Small intestine (tissue), 7 donors: ENCODE results near the gene NCKAP5. TPM values are rescaled to one million over a fixed set of nuclear protein-coding genes. Genes with fewer than 3 reads are reported as not detected.

ENCODE experiments used
- DNase-seq, 2 donors: peaks; one replicate each; pipeline versions ENCODE4 v3.0.0 to v3.0.0-alpha.2; 2013
- FAIRE-seq: peaks from 2 replicates; lab custom pipeline; 2012; peaks lifted over from hg19 to GRCh38; lab: Jason Lieb, UNC
- H3K27ac ChIP-seq, 3 donors: one replicate each; pipeline ENCODE4 v1.5.1; 2013; ENCODE audit warnings: low read length in 2 of 3, mild to moderate bottlenecking in 2 of 3, control low read depth in 1 of 3, inconsistent platforms in 1 of 3, low read depth in 1 of 3, moderate library complexity in 1 of 3
- H3K27me3 ChIP-seq, 3 donors: one replicate each; pipeline ENCODE4 v1.6.1; 2013; ENCODE audit warnings: low read length in 3 of 3, inconsistent platforms in 1 of 3; ENCODE audit not compliant: control insufficient read depth in 3 of 3, insufficient read depth in 3 of 3
- H3K36me3 ChIP-seq, 3 donors: one replicate each; pipeline ENCODE4 v1.6.1; 2013; ENCODE audit warnings: low read length in 3 of 3, inconsistent platforms in 1 of 3, low read depth in 1 of 3, mild to moderate bottlenecking in 1 of 3, moderate library complexity in 1 of 3; ENCODE audit not compliant: control insufficient read depth in 3 of 3, insufficient read depth in 2 of 3
- H3K4me1 ChIP-seq, 3 donors: one replicate each; pipeline ENCODE4 v1.6.1; 2013; ENCODE audit warnings: low read length in 2 of 3, inconsistent platforms in 1 of 3, low read depth in 1 of 3, mild to moderate bottlenecking in 1 of 3, moderate library complexity in 1 of 3; ENCODE audit not compliant: control insufficient read depth in 3 of 3, insufficient read depth in 2 of 3
- H3K4me3 ChIP-seq, 3 donors: one replicate each; pipeline ENCODE4 v1.5.1; 2013; ENCODE audit warnings: low read length in 3 of 3, control low read depth in 1 of 3, inconsistent platforms in 1 of 3, low read depth in 1 of 3, mild to moderate bottlenecking in 1 of 3, moderate library complexity in 1 of 3
- H3K9me3 ChIP-seq, 2 donors: one replicate each; pipeline ENCODE4 v1.6.1; 2013; ENCODE audit warnings: low read depth in 1 of 2, low read length in 1 of 2; ENCODE audit not compliant: control insufficient read depth in 2 of 2, insufficient read depth in 1 of 2
- WGBS, 3 donors: extraction: QIAGEN DNeasy Blood & Tissue Kit; methylation state at CpG; one replicate each; pipeline ENCODE4 v1.1.7; 2013; 5-methylcytosine and 5-hydroxymethylcytosine counted together
- polyA plus RNA-seq, 4 donors: library from polyadenylated mRNA; stranded (reverse) in 3 of 4; unstranded in 1 of 4; fragments of 200-250 nt in 3 of 4; fragments of 120-200 nt in 1 of 4; gene quantifications; one replicate each; pipeline versions ENCODE4 v1.2.1 to v1.2.3, GENCODE V29; 2013
- donor health status: healthy with polysubstance abuse.
- donor health status: control.
- donor health status: control.
- donor health status: Bipolar disorder and iron deficiency.
- donor health status: healthy.

The NCKAP5 gene
- polyA plus RNA-seq, 4 donors, result 0.52 to 7.8 (median 6.5) TPM

DNA sequence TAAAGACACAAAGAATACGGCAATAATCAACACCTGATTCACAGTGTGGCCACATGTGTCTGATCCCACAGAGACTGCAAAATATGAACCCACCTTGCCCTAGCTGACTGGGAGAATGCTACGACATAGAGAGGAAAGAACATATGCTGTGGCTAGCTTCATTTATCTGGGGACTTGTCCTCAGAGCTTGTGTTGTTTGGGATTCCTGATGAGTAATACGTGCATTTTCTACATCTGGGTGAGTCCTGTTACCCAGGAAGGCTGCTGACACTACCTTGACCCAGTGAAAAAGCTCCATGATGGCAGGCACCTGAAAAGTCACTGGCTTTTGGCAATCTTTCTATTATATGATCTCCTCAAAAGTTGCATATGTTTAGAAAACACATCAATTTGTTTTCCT lies 470.6 kb downstream of the NCKAP5 start:
- Histone ChIP-seq H3K9me3 (no peaks in the 10 kb centered on the region), H3K36me3 (no peaks in the 10 kb centered on the region), H3K4me3 (no peak overlapping the region), H3K4me1 (no peaks in the 10 kb centered on the region), H3K27me3 (no peaks in the 10 kb centered on the region), H3K27ac (no peak overlapping the region)
- no peak for DNase-seq
- 80 to 82% (median 81%) methylated on average over 3 of the region's 3 CpGs for WGBS, 3 donors
- FAIRE-seq, result no peak

DNA sequence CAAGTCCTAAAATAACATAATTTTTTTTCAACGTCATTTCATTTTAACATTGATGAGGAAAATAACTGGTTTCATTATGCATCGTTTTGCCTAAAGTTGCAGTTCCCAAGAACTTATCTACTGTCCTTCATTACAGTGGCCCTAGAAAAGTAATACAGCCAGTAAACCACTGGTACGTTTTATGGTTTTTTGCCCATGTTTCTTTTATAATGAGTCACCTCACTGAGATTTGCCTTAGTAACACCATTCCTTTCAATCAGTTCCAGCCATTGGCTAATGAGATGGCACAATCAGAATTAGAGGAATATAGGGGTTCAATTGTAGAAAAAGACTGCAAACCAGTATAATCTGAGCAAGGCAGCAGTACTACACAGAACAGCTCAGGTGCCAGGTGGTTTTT lies 475.7 kb downstream of the NCKAP5 start:
- 76 to 91% (median 82%) methylated on average over 3 of the region's 3 CpGs for WGBS, 3 donors
- FAIRE-seq (no peak), DNase-seq (no peak)
- Histone ChIP-seq H3K9me3 (no peaks in the 10 kb centered on the region), H3K36me3 (no peaks in the 10 kb centered on the region), H3K27ac (no peak overlapping the region), H3K27me3 (no peaks in the 10 kb centered on the region), H3K4me3 (no peak overlapping the region), H3K4me1 (no peaks in the 10 kb centered on the region)

DNA sequence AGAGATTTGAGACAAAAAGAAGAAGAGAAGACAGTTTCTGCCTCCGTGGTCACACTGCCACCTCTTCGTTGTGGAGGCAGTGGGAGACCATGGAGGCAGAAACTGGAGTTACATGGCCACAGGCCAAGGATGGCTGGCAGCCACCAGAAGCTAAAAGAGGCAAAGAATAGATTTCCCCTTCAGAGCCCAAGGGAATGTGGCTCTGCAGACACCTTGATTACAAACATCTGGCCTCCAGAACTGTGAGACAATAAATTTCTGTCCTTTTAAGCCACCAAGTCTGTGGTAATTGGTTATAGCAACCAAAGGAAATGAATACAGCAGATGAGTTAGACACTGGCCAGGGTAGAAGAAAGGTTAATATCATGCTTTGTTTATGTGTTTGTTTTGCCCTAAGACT lies 477.9 kb downstream of the NCKAP5 start:
- H3K9me3 ChIP-seq, result no peaks in the 10 kb centered on the region
- H3K4me1 ChIP-seq, result no peaks in the 10 kb centered on the region
- FAIRE-seq (no peak), DNase-seq (no peak)
- H3K27ac ChIP-seq, result no peak overlapping the region
- no peaks in the 10 kb centered on the region for H3K36me3 ChIP-seq
- WGBS, 3 donors, result 69 to 80% (median 79%) methylated on average over 2 of the region's 2 CpGs
- no peak overlapping the region for H3K4me3 ChIP-seq
- H3K27me3 ChIP-seq, result no peaks in the 10 kb centered on the region

DNA sequence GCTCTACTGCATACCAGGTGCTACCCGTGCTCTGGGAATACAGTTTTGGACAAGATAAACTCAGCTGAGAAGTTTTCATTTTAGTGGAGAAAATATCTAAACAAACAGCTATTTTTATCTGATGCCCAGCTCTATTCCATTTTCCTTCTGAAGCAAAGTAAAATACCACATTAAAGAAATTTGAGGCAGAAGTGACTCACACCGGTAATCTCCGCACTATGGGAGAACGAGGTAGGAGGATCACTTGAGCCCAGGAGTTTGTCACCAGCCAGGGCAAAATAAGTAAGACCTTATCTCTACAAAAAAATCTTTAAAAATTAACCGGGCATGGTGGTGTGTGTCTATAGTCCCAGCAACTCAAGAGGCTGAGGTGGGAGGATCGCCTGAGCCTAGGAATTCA lies 482.1 kb downstream of the NCKAP5 start:
- Histone ChIP-seq H3K4me3 (no peak overlapping the region), H3K4me1 (no peaks in the 10 kb centered on the region), H3K27ac (no peak overlapping the region), H3K9me3 (no peaks in the 10 kb centered on the region), H3K27me3 (no peaks in the 10 kb centered on the region), H3K36me3 (no peaks in the 10 kb centered on the region)
- no peak for DNase-seq
- no peak for FAIRE-seq
- 80 to 84% (median 81%) methylated on average over 6 of the region's 6 CpGs for WGBS, 3 donors

DNA sequence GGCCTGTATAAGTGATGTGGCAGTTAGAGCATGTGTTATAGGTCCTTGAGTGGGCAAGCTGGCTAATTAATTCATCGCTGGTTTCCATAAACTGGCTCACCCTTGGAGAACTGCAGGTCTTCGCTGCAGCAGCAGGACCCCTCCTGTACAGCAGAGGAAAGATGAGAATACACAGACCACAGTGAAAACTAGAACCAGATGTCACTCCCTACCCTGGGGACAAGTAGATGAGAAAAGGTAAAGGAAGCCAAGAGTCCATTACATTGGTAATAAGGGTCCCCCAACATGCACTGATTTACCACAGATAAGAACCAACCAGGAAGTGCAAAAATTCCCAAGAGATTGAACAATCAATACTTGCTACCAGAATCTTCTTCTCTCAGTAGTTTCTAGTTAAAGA lies 482.6 kb downstream of the NCKAP5 start:
- Histone ChIP-seq H3K27me3 (no peaks in the 10 kb centered on the region), H3K36me3 (no peaks in the 10 kb centered on the region), H3K4me3 (no peak overlapping the region), H3K9me3 (no peaks in the 10 kb centered on the region), H3K4me1 (no peaks in the 10 kb centered on the region), H3K27ac (no peak overlapping the region)
- WGBS, 3 donors, result 89 to 98% (median 94%) methylated on average over 2 of the region's 2 CpGs
- no peak for DNase-seq
- no peak for FAIRE-seq

DNA sequence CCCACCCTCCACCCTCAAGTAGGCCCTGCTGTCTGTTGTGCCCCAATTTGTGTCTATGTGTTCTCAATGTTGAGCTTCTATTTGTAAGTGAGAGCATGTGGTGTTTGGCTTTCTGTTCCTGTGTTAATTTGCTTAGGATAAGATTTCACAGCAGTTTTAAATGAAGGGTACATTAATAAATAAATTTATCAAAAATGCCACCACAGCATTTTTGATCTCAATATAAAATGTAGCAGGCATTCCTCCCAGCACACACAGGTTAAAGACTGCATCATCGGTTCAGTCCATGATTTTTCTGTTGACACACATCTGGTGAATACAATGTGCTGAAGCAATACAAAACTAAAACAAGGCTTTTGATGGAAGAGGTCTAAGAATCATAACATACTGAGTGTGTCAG lies 486.2 kb downstream of the NCKAP5 start:
- Histone ChIP-seq H3K36me3 (no peaks in the 10 kb centered on the region), H3K9me3 (no peaks in the 10 kb centered on the region), H3K4me1 (no peaks in the 10 kb centered on the region), H3K4me3 (no peak overlapping the region), H3K27me3 (no peaks in the 10 kb centered on the region), H3K27ac (no peak overlapping the region)
- DNase-seq (no peak), FAIRE-seq (no peak)
- WGBS, 3 donors, result 84 to 95% (median 91%) methylated on average over 1 of the region's 1 CpG

DNA sequence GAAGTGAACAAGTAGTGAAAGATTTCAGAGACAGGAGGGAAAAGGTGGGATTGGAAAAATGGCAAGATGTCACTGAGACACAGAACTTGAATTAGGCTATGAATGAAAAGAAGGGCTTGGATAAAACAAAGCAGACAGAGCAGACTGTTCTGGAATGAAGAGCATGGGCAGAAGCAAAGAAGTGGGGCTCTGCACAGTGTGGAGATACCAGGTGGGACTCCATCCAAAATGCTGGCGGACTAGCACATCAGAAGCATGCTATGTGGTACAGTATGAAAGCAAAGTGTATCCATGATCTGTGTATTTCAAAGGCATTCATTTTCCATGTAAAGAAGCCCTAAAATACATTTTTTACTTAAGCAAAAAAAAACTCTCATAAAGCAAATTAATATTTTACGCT lies 487.4 kb downstream of the NCKAP5 start:
- FAIRE-seq (no peak), DNase-seq (no peak)
- WGBS, 3 donors, result 94 to 99% (median 98%) methylated on average over 2 of the region's 2 CpGs
- no peaks in the 10 kb centered on the region for H3K27me3 ChIP-seq
- H3K4me1 ChIP-seq, result no peaks in the 10 kb centered on the region
- no peaks in the 10 kb centered on the region for H3K9me3 ChIP-seq
- H3K4me3 ChIP-seq, result no peak overlapping the region
- H3K36me3 ChIP-seq, result no peaks in the 10 kb centered on the region
- no peak overlapping the region for H3K27ac ChIP-seq

DNA sequence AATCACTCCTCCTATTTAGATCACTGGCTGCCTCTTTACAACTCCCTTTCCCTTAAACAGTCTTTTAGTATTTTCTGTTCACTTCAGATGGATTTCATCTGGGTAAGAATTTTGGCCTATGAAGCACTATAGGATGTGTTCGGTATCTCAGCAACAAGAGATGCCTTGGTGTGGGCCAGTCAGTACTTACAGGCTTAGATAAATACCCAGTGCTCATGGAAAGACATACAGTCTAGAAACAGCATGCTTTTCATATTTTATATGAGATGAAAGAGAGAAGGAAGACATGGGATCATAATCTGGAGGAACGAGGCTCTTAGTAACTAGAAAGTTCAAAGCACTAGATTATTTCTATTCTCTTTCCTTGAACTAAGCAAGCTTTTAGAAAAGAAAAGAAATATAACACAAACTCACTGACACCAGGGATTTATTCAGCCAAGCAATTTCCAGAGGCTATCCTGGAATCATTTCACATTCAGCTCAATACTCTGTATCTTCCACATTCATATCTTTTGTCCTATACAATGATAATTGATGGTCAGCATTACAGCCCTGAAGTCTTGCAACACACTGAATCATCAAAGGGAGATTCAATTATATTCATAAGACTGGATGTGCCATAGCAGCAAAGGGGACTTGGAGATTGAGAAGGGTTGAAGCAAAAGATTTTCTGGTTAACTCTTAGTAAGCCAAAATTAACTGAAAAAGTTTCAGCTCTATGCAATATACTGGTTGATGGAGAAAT lies 489.4 kb downstream of the NCKAP5 start:
- Histone ChIP-seq H3K9me3 (no peaks in the 10 kb centered on the region), H3K27me3 (no peaks in the 10 kb centered on the region), H3K4me3 (no peak overlapping the region), H3K27ac (no peak overlapping the region), H3K4me1 (no peaks in the 10 kb centered on the region), H3K36me3 (no peaks in the 10 kb centered on the region)
- FAIRE-seq (no peak), DNase-seq (no peak)
- WGBS, 3 donors, result 84 to 90% (median 84%) methylated on average over 2 of the region's 2 CpGs

DNA sequence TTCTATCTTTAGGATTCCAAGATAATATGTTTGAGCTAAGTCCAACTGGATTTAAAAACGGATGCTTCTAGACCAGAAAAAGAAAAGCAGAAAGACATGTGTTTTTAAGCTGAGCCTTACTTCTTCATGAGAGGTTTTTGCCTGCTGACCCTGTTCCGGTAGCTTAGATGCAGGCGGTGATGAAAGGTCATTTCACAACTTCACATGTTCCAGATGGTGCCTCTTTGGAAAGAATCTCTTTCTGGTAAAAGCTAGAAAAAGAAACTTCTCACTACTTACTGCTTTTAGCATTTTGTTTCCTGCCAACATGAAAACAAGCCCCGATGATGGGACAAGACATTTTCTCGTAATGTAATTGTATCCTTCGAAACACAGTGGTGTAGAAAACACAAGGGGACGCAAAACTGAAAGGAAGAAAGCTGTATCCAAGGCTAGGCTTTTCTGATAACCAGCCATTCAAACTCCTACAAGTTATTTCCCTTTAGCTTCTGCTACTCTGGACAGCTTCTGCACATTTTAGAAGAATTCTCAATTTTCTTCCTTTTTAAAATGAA lies 490.9 kb downstream of the NCKAP5 start:
- Histone ChIP-seq H3K4me3 (no peak overlapping the region), H3K4me1 (no peaks in the 10 kb centered on the region), H3K9me3 (no peaks in the 10 kb centered on the region), H3K27ac (no peak overlapping the region), H3K27me3 (no peaks in the 10 kb centered on the region), H3K36me3 (no peaks in the 10 kb centered on the region)
- FAIRE-seq, result no peak
- 60 to 80% (median 79%) methylated on average over 7 of the region's 7 CpGs for WGBS, 3 donors
- DNase-seq, result no peak
